Liver (tissue), 9 donors: ENCODE measurements around the gene PRRG2. TPM values are rescaled to one million over a fixed set of nuclear protein-coding genes. Genes with fewer than 3 reads are reported as not detected.

Experiments
- DNase-seq: peaks from one replicate; pipeline ENCODE4 v3.0.0-alpha.2; 2017; ENCODE audit warnings: low spot score
- H3K27ac ChIP-seq, 2 donors: one replicate each; pipeline ENCODE4 v1.7.0; 2013; ENCODE audit warnings: inconsistent platforms in 2 of 2, low read length in 2 of 2, control low read depth in 1 of 2, low read depth in 1 of 2, mild to moderate bottlenecking in 1 of 2
- H3K27me3 ChIP-seq, 4 donors: one replicate each; pipeline versions ENCODE4 v1.6.1 to v1.7.0; 2013; ENCODE audit warnings: low read length in 3 of 4, inconsistent platforms in 1 of 4, mild to moderate bottlenecking in 1 of 4, moderate library complexity in 1 of 4; ENCODE audit not compliant: control insufficient read depth in 4 of 4, insufficient read depth in 4 of 4
- H3K36me3 ChIP-seq, 4 donors: one replicate each; pipeline versions ENCODE4 v1.6.1 to v1.7.0; 2013; ENCODE audit warnings: low read length in 3 of 4, mild to moderate bottlenecking in 3 of 4, low read depth in 1 of 4, moderate library complexity in 1 of 4; ENCODE audit not compliant: control insufficient read depth in 4 of 4, insufficient read depth in 3 of 4
- H3K4me1 ChIP-seq, 4 donors: one replicate each; pipeline versions ENCODE4 v1.6.1 to v1.7.0; 2013; ENCODE audit warnings: low read length in 3 of 4, mild to moderate bottlenecking in 3 of 4, moderate library complexity in 1 of 4; ENCODE audit not compliant: control insufficient read depth in 4 of 4, insufficient read depth in 4 of 4
- H3K4me3 ChIP-seq, 3 donors: one replicate each; pipeline versions ENCODE4 v1.6.1 to v1.7.0; 2013; ENCODE audit warnings: low read length in 3 of 3, control low read depth in 1 of 3, low read depth in 1 of 3, mild to moderate bottlenecking in 1 of 3
- H3K9ac ChIP-seq, 2 donors: one replicate each; pipeline ENCODE4 v1.7.0; 2013; ENCODE audit warnings: low read length in 2 of 2, mild to moderate bottlenecking in 2 of 2, moderate library complexity in 2 of 2, control low read depth in 1 of 2, low read depth in 1 of 2
- H3K9me3 ChIP-seq, 4 donors: one replicate each; pipeline versions ENCODE4 v1.6.1 to v1.7.0; 2013; ENCODE audit warnings: low read length in 3 of 4; ENCODE audit not compliant: control insufficient read depth in 4 of 4
- EGR1 ChIP-seq, 2 donors: IDR thresholded peaks; 2 replicates each; pipeline ENCODE4 v1.6.1; 2016 to 2018; ENCODE audit warnings: antibody characterized with exemption in 2 of 2, low read depth in 2 of 2
- FOXA1 ChIP-seq: IDR thresholded peaks from 2 replicates; pipeline ENCODE4 v1.6.1; 2016; ENCODE audit warnings: antibody characterized with exemption
- FOXA2 ChIP-seq: IDR thresholded peaks from 2 replicates; pipeline ENCODE4 v1.6.1; 2016; ENCODE audit warnings: antibody characterized with exemption
- GABPA ChIP-seq, 2 donors: IDR thresholded peaks in 1 of 2; conservative IDR thresholded peaks in 1 of 2; 2 replicates each; pipeline ENCODE4 v1.6.1; 2016; ENCODE audit warnings: antibody characterized with exemption in 2 of 2, mild to moderate bottlenecking in 1 of 2, moderate library complexity in 1 of 2
- HNF4A ChIP-seq, 2 donors: conservative IDR thresholded peaks; 2 replicates each; pipeline ENCODE4 v1.6.1; 2016; ENCODE audit warnings: antibody characterized with exemption in 2 of 2, mild to moderate bottlenecking in 2 of 2
- HNF4G ChIP-seq: IDR thresholded peaks from 2 replicates; pipeline ENCODE4 v1.6.1; 2016; ENCODE audit warnings: antibody characterized with exemption
- JUND ChIP-seq, 2 donors: IDR thresholded peaks; 2 replicates each; pipeline ENCODE4 v1.6.1; 2016; ENCODE audit warnings: antibody characterized with exemption in 2 of 2
- NR2F2 ChIP-seq: IDR thresholded peaks from 2 replicates; pipeline ENCODE4 v1.6.1; 2016; ENCODE audit warnings: antibody characterized with exemption
- RAD21 ChIP-seq, 2 donors: IDR thresholded peaks; 2 replicates each; pipeline ENCODE4 v1.6.1; 2016; ENCODE audit warnings: antibody characterized with exemption in 2 of 2, mild to moderate bottlenecking in 2 of 2
- RXRA ChIP-seq, 2 donors: IDR thresholded peaks; 2 replicates each; pipeline ENCODE4 v1.6.1; 2017 to 2018; ENCODE audit warnings: antibody characterized with exemption in 2 of 2, mild to moderate bottlenecking in 1 of 2
- SP1 ChIP-seq: IDR thresholded peaks from 2 replicates; pipeline ENCODE4 v1.6.1; 2018; ENCODE audit warnings: antibody characterized with exemption, mild to moderate bottlenecking
- TAF1 ChIP-seq: conservative IDR thresholded peaks from 2 replicates; pipeline ENCODE4 v1.6.1; 2016; ENCODE audit warnings: antibody characterized with exemption, mild to moderate bottlenecking
- YY1 ChIP-seq: IDR thresholded peaks from 2 replicates; pipeline ENCODE4 v1.6.1; 2016; ENCODE audit warnings: antibody characterized with exemption, mild to moderate bottlenecking
- WGBS: extraction: QIAGEN DNeasy Blood & Tissue Kit; methylation state at CpG from one replicate; pipeline ENCODE4 v1.1.7; 2013; 5-methylcytosine and 5-hydroxymethylcytosine counted together
- polyA plus RNA-seq, 2 donors: library from polyadenylated mRNA; stranded (reverse) in 1 of 2; unstranded in 1 of 2; fragments of 200-250 nt in 1 of 2; fragments of >200 nt in 1 of 2; fragmentation: Nextera tagmentation in 1 of 2; extraction: Ambion mirVana in 1 of 2; gene quantifications; one replicate each; pipeline versions ENCODE4 v1.2.1 to v1.2.3, GENCODE V29; 2013 to 2015
- total RNA-seq, 2 donors: library from RNA; depleted of rRNA; stranded (reverse); fragments of >200 nt; gene quantifications; one replicate each; pipeline ENCODE4 v1.2.3, GENCODE V29; 2014
- TF ChIP-seq, protein P1 (sequence below): fragments of 150-350 bp; IDR thresholded peaks from 2 replicates; pipeline ENCODE4 v1.5.1; 2017; ENCODE audit warnings: improper control_type of control experiment, low read depth, low read length; ENCODE audit not compliant: missing input control
- TF ChIP-seq, protein P2 (sequence below): IDR thresholded peaks from 2 replicates; pipeline ENCODE4 v1.6.1; 2016; ENCODE audit warnings: antibody characterized with exemption
- TF ChIP-seq, protein P3 (sequence below): IDR thresholded peaks from 2 replicates; pipeline ENCODE4 v1.6.1; 2016; ENCODE audit warnings: antibody characterized with exemption
- TF ChIP-seq, protein P4 (sequence below): IDR thresholded peaks from 2 replicates; pipeline ENCODE4 v1.6.1; 2016; ENCODE audit warnings: antibody characterized with exemption, mild to moderate bottlenecking
- donor health status: healthy.
- donor health status: healthy.
- donor health status: healthy.
- donor health status: healthy.
- donor health status: healthy.

The PRRG2 gene
- total and polyA plus RNA-seq, 4 donors = 1.1 to 2.8 (median 2.1) TPM

DNA sequence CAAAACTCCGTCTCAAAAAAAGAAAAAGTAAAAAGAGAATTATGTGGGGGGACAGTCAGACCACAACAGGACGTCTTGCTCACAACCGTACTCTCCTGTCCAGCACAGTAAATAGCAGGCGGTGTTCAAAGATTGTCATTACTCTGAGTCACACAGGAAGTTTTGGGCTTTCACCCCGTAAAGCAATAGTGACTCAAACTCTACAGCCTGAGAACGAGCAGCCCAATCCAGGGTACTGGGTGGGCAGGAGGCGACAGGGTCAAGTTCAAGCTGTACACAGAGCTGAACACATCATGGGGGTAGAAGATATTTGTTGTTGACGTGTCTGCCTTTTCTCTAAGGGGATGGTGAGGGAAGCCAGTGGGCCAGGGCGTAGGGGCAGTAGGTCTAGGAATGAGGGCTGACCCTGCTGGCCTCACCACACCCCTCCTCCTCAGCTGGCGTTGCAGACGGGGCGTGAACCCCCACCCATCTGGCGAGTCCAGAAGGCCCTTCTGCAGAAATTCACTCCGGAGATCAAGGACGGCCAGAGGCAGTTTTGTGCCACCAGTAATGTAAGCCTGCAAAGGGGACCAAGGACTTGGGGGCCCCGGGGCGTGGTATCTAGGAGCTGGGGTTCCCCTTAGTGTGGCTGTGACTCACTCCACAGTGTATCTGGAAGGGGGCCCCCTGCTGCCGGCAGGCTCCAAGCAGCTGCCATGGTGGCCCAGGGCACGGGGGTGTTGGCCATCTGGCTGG lies 33.1 kb downstream of the PRRG2 start:
- H3K36me3 ChIP-seq = peaks cover 5 to 35% (median 14%) of the 10 kb centered on the region in 4 donors
- no peaks in the 10 kb centered on the region for H3K9me3 ChIP-seq
- 89% methylated on average over 19 of the region's 19 CpGs for WGBS
- H3K4me1 ChIP-seq = no peaks in the 10 kb centered on the region
- no peak overlapping the region for H3K27ac ChIP-seq
- H3K9ac ChIP-seq = no peak overlapping the region
- TF ChIP-seq RXRA (IDR thresholded peaks at IDR 0.05) = no peak
- TF ChIP-seq, protein P1, sequence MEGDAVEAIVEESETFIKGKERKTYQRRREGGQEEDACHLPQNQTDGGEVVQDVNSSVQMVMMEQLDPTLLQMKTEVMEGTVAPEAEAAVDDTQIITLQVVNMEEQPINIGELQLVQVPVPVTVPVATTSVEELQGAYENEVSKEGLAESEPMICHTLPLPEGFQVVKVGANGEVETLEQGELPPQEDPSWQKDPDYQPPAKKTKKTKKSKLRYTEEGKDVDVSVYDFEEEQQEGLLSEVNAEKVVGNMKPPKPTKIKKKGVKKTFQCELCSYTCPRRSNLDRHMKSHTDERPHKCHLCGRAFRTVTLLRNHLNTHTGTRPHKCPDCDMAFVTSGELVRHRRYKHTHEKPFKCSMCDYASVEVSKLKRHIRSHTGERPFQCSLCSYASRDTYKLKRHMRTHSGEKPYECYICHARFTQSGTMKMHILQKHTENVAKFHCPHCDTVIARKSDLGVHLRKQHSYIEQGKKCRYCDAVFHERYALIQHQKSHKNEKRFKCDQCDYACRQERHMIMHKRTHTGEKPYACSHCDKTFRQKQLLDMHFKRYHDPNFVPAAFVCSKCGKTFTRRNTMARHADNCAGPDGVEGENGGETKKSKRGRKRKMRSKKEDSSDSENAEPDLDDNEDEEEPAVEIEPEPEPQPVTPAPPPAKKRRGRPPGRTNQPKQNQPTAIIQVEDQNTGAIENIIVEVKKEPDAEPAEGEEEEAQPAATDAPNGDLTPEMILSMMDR = no peak
- no peak for TF ChIP-seq NR2F2
- no peak for TF ChIP-seq TAF1
- no peak for TF ChIP-seq JUND (IDR thresholded peaks at IDR 0.05)
- TF ChIP-seq YY1 = no peak
- no peak for TF ChIP-seq RAD21 (IDR thresholded peaks at IDR 0.05)
- TF ChIP-seq HNF4G = no peak
- no peak for TF ChIP-seq SP1
- TF ChIP-seq, protein P2, sequence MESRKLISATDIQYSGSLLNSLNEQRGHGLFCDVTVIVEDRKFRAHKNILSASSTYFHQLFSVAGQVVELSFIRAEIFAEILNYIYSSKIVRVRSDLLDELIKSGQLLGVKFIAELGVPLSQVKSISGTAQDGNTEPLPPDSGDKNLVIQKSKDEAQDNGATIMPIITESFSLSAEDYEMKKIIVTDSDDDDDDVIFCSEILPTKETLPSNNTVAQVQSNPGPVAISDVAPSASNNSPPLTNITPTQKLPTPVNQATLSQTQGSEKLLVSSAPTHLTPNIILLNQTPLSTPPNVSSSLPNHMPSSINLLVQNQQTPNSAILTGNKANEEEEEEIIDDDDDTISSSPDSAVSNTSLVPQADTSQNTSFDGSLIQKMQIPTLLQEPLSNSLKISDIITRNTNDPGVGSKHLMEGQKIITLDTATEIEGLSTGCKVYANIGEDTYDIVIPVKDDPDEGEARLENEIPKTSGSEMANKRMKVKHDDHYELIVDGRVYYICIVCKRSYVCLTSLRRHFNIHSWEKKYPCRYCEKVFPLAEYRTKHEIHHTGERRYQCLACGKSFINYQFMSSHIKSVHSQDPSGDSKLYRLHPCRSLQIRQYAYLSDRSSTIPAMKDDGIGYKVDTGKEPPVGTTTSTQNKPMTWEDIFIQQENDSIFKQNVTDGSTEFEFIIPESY = no peak
- TF ChIP-seq, protein P3, sequence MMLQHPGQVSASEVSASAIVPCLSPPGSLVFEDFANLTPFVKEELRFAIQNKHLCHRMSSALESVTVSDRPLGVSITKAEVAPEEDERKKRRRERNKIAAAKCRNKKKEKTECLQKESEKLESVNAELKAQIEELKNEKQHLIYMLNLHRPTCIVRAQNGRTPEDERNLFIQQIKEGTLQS = no peak
- TF ChIP-seq FOXA2 = no peak
- no peak for TF ChIP-seq EGR1 (IDR thresholded peaks at IDR 0.05; ENCODE audit: low read depth in 2 of 2)
- TF ChIP-seq FOXA1 = no peak
- TF ChIP-seq, protein P4, sequence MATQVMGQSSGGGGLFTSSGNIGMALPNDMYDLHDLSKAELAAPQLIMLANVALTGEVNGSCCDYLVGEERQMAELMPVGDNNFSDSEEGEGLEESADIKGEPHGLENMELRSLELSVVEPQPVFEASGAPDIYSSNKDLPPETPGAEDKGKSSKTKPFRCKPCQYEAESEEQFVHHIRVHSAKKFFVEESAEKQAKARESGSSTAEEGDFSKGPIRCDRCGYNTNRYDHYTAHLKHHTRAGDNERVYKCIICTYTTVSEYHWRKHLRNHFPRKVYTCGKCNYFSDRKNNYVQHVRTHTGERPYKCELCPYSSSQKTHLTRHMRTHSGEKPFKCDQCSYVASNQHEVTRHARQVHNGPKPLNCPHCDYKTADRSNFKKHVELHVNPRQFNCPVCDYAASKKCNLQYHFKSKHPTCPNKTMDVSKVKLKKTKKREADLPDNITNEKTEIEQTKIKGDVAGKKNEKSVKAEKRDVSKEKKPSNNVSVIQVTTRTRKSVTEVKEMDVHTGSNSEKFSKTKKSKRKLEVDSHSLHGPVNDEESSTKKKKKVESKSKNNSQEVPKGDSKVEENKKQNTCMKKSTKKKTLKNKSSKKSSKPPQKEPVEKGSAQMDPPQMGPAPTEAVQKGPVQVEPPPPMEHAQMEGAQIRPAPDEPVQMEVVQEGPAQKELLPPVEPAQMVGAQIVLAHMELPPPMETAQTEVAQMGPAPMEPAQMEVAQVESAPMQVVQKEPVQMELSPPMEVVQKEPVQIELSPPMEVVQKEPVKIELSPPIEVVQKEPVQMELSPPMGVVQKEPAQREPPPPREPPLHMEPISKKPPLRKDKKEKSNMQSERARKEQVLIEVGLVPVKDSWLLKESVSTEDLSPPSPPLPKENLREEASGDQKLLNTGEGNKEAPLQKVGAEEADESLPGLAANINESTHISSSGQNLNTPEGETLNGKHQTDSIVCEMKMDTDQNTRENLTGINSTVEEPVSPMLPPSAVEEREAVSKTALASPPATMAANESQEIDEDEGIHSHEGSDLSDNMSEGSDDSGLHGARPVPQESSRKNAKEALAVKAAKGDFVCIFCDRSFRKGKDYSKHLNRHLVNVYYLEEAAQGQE = no peak
- no peak for TF ChIP-seq HNF4A (conservative IDR thresholded peaks at IDR 0.05)
- no peak for TF ChIP-seq GABPA (IDR thresholded peaks at IDR 0.05 in 1 of 2, conservative IDR thresholded peaks at IDR 0.05 in 1 of 2)
- no peak overlapping the region for H3K4me3 ChIP-seq
- no peak for DNase-seq
- H3K27me3 ChIP-seq = no peaks in the 10 kb centered on the region
